Nephron (organoid): Measurements from ENCODE around the gene CTSE.

ENCODE experiments used
- H3K27ac Mint-ChIP-seq, 3 experiments: 2 replicates each; pipeline ENCODE4 v1.8.0; 2020; ENCODE audit warnings: mixed read lengths in 3 of 3, mild to moderate bottlenecking in 2 of 3, moderate library complexity in 1 of 3
- H3K27me3 Mint-ChIP-seq: 2 replicates; pipeline ENCODE4 v1.8.0; 2021; ENCODE audit warnings: low read depth, mild to moderate bottlenecking, moderate library complexity, mixed read lengths
- H3K36me3 Mint-ChIP-seq: 2 replicates; pipeline ENCODE4 v1.8.0; 2020; ENCODE audit warnings: low read depth, mixed read lengths
- H3K4me1 Mint-ChIP-seq: 2 replicates; pipeline ENCODE4 v1.8.0; 2020; ENCODE audit warnings: mixed read lengths
- H3K4me3 Mint-ChIP-seq, 3 experiments: 2 replicates each; pipeline ENCODE4 v1.8.0; 2020; ENCODE audit warnings: mild to moderate bottlenecking in 3 of 3, mixed read lengths in 3 of 3, moderate library complexity in 2 of 3
- H3K9me3 Mint-ChIP-seq: 2 replicates; pipeline ENCODE4 v1.8.0; 2020; ENCODE audit warnings: mixed read lengths
- CTCF ChIP-seq, 3 experiments: fragments of 200-600 bp; sonication (generic); IDR thresholded peaks; one replicate each; pipeline ENCODE4 v1.5.0; 2021; ENCODE audit warnings: antibody characterized with exemption in 3 of 3; ENCODE audit not compliant: unreplicated experiment in 3 of 3

Gene CTSE

GRCh38 chr1:205986292-205986691 lies 37.4 kb downstream of the CTSE start:
- H3K27me3 Mint-ChIP-seq: peaks cover 3% of the 10 kb centered on the region
- no peak overlapping the region for H3K27ac Mint-ChIP-seq
- peaks cover 8% of the 10 kb centered on the region for H3K4me1 Mint-ChIP-seq
- no peak overlapping the region for H3K4me3 Mint-ChIP-seq
- no peak for TF ChIP-seq CTCF (IDR thresholded peaks at IDR 0.05; ENCODE audit: unreplicated experiment in 3 of 3)
- no peaks in the 10 kb centered on the region for H3K9me3 Mint-ChIP-seq
- H3K36me3 Mint-ChIP-seq: no peaks in the 10 kb centered on the region

- no peak for TF ChIP-seq CTCF (IDR thresholded peaks at IDR 0.05; ENCODE audit: unreplicated experiment in 3 of 3)
- Mint-ChIP-seq H3K9me3 (no peaks in the 10 kb centered on the region), H3K27ac (no peak overlapping the region), H3K4me1 (peaks cover 8% of the 10 kb centered on the region), H3K36me3 (no peaks in the 10 kb centered on the region), H3K4me3 (no peak overlapping the region), H3K27me3 (no peaks in the 10 kb centered on the region)
These were observed 38.2 kb downstream of the CTSE start for GRCh38 chr1:205985330-205986005.

GRCh38 chr1:205983925-205984725 lies 39.6 kb downstream of the CTSE start:
- Mint-ChIP-seq H3K36me3 (no peaks in the 10 kb centered on the region), H3K27me3 (no peaks in the 10 kb centered on the region), H3K4me1 (peaks cover 8% of the 10 kb centered on the region), H3K9me3 (no peaks in the 10 kb centered on the region), H3K4me3 (no peak overlapping the region), H3K27ac (peak overlapping the region in 1 of 3 experiments; percentile 46)
- TF ChIP-seq CTCF (IDR thresholded peaks at IDR 0.05; ENCODE audit: unreplicated experiment in 3 of 3): peak; percentile 71 to 74 (median 73)

GRCh38 chr1:205981257-205981656 lies 42.4 kb downstream of the CTSE start:
- peaks cover 6% of the 10 kb centered on the region for H3K4me1 Mint-ChIP-seq
- no peak overlapping the region for H3K4me3 Mint-ChIP-seq
- no peaks in the 10 kb centered on the region for H3K27me3 Mint-ChIP-seq
- TF ChIP-seq CTCF (IDR thresholded peaks at IDR 0.05; ENCODE audit: unreplicated experiment in 3 of 3): no peak
- H3K9me3 Mint-ChIP-seq: no peaks in the 10 kb centered on the region
- H3K27ac Mint-ChIP-seq: no peak overlapping the region
- H3K36me3 Mint-ChIP-seq: no peaks in the 10 kb centered on the region

- no peak overlapping the region for H3K4me3 Mint-ChIP-seq
- no peak for TF ChIP-seq CTCF (IDR thresholded peaks at IDR 0.05; ENCODE audit: unreplicated experiment in 3 of 3)
- no peaks in the 10 kb centered on the region for H3K27me3 Mint-ChIP-seq
- no peak overlapping the region for H3K27ac Mint-ChIP-seq
- H3K9me3 Mint-ChIP-seq: no peaks in the 10 kb centered on the region
- H3K36me3 Mint-ChIP-seq: no peaks in the 10 kb centered on the region
- H3K4me1 Mint-ChIP-seq: peaks cover 6% of the 10 kb centered on the region
These were observed 43.3 kb downstream of the CTSE start for GRCh38 chr1:205980237-205980870.
